Adrenal gland (tissue), 12 donors: Measurements from ENCODE around the gene UGDH. TPM values are rescaled to one million over a fixed set of nuclear protein-coding genes. Genes with fewer than 3 reads are reported as not detected.

ENCODE experiments used
- DNase-seq, 7 donors: peaks; one replicate each; pipeline ENCODE4 v3.0.0-alpha.2; 2019 to 2020
- H3K27ac ChIP-seq, 5 donors: fragments of 200-600 bp; sonication (generic) in 4 of 5; 1 replicate in 3 of 5; 2 replicates in 2 of 5; pipeline versions ENCODE4 v1.5.1 to v1.8.0; 2016 to 2020; ENCODE audit warnings: mild to moderate bottlenecking in 1 of 5
- H3K27me3 ChIP-seq: fragments of 200-600 bp; 2 replicates; pipeline ENCODE4 v1.8.0; 2021
- H3K36me3 ChIP-seq, 2 donors: fragments of 200-600 bp; replicated peaks in 1 of 2; 1 replicate in 1 of 2; 2 replicates in 1 of 2; pipeline versions ENCODE4 v1.5.1 to v1.8.0; 2018 to 2022
- H3K4me1 ChIP-seq, 2 donors: fragments of 200-600 bp; replicated peaks in 1 of 2; 1 replicate in 1 of 2; 2 replicates in 1 of 2; pipeline versions ENCODE4 v1.5.1 to v1.8.0; 2018 to 2021
- H3K4me3 ChIP-seq, 4 donors: fragments of 200-600 bp; sonication (generic) in 3 of 4; one replicate each; pipeline ENCODE4 v1.5.1; 2016 to 2018
- H3K9me3 ChIP-seq, 3 donors: fragments of 200-600 bp; sonication (generic) in 1 of 3; replicated peaks in 1 of 3; 1 replicate in 2 of 3; 2 replicates in 1 of 3; pipeline versions ENCODE4 v1.5.1 to v1.8.0; 2016 to 2021
- POLR2A ChIP-seq, 2 donors: fragments of 450-650 bp; IDR thresholded peaks; one replicate each; pipeline ENCODE4 v1.6.1; 2017; ENCODE audit warnings: antibody characterized with exemption in 2 of 2, mild to moderate bottlenecking in 2 of 2, moderate library complexity in 1 of 2
- WGBS, 4 donors: extraction: QIAGEN DNeasy Blood & Tissue Kit in 2 of 4; methylation state at CpG; one replicate each; pipeline versions ENCODE4 v1.1.5 to v1.1.7; 2013 to 2017; 5-methylcytosine and 5-hydroxymethylcytosine counted together
- intact Hi-C, 2 donors: fragments of 100-400 bp; cut with DNase I; formaldehyde crosslinking; loops; one replicate each; pipeline versions ENCODE4 v1.14.1 to v1.15.0; 2022 to 2023
- polyA plus RNA-seq, 3 donors: library from polyadenylated mRNA; stranded (reverse); fragments of 200-250 nt in 2 of 3; fragments of 350-450 nt in 1 of 3; fragmentation: Illumina TruSeq in 1 of 3; extraction: RNeasy Lipid Tissue Mini Kit (QIAGEN cat#74804) in 1 of 3; gene quantifications; one replicate each; pipeline ENCODE4 v1.2.3, GENCODE V29; 2013 to 2014
- total RNA-seq, 9 donors: library from RNA; depleted of rRNA in 4 of 9; stranded (reverse); fragments of >200 nt in 4 of 9; fragments of 120-200 nt in 1 of 9; fragmentation: NEBNext Ultra II Directional in 1 of 9; extraction: Animal tissue kit (Norgen Biotek cat#: 25700) in 1 of 9; gene quantifications; one replicate each; pipeline versions ENCODE4 v1.1.0 to v1.2.4, GENCODE V29; 2013 to 2023
- TF ChIP-seq, protein P1 (sequence below), 6 experiments: fragments of 450-650 bp in 4 of 6; fragments of 200-600 bp in 2 of 6; sonication (generic) in 1 of 6; IDR thresholded peaks; 1 replicate in 5 of 6; 2 replicates in 1 of 6; pipeline versions ENCODE4 v1.5.1 to v1.8.0; 2016 to 2021; ENCODE audit warnings: antibody characterized with exemption in 6 of 6, mild to moderate bottlenecking in 2 of 6, moderate library complexity in 1 of 6
- donor health status: healthy with polysubstance abuse.
- donor health status: Bipolar disorder and iron deficiency.
- donor health status: DM: yes; HTN: yes; CAD: no.
- donor health status: DM: no; HTN: no; CAD: no.
- donor health status: DM: no; HTN: no; CAD: no.
- donor health status: DM: yes; HTN: yes; CAD: no.

Gene UGDH
- total and polyA plus RNA-seq, 12 donors, result 10.6 to 93.3 (median 47.5) TPM

DNA sequence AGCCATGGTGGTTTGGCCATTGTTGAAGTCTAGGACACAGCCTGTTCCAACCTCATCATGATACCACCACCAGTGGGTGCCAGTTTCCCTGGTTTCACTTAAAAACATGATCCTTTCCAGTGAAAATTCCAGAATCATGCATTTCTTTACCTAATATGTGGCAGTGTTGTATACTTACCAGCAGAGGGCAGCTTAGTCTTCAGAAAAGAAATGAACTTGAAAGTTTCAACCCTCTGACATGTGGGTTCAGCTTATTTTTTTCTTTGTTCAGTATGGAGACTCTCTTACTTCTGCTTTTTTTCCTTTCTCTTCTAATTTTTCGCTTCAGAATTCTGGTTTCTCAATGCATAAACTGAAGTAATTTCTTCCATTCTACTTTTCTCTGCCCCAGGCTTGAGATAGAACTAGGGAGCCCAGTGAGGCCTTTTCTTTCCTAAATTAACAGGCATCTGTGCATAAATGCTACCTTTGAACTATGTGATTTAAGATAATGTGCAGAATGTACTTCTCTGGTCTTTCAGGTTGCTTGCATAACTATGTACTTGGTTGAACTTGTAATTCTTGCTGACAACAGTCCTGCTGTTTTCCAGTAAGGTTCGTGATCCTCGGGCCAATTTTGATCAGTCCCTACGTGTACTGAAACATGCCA is 57.7 kb downstream of the UGDH start:
- H3K4me1 ChIP-seq, result peaks cover 0 to 13% of the 10 kb centered on the region in 2 donors
- intact Hi-C loops, result loop anchor here in 1 of 2 donors (5.0 kb wide), 1 partner anchor 508 kb away; the partner anchor contains the start of gene PDS5A
- H3K9me3 ChIP-seq, result no peaks in the 10 kb centered on the region
- H3K27me3 ChIP-seq, result no peaks in the 10 kb centered on the region
- H3K27ac ChIP-seq, result peak overlapping the region in 3 of 5 donors; percentile 10 to 66 (median 58)
- 64 to 68% (median 65%) methylated on average over 4 of the region's 4 CpGs for WGBS, 4 donors
- DNase-seq, result peak; percentile 49 to 84 (median 69)
- H3K36me3 ChIP-seq, result peaks cover 0 to 10% of the 10 kb centered on the region in 2 donors
- no peak for TF ChIP-seq POLR2A (IDR thresholded peaks at IDR 0.05)
- TF ChIP-seq, protein P1, sequence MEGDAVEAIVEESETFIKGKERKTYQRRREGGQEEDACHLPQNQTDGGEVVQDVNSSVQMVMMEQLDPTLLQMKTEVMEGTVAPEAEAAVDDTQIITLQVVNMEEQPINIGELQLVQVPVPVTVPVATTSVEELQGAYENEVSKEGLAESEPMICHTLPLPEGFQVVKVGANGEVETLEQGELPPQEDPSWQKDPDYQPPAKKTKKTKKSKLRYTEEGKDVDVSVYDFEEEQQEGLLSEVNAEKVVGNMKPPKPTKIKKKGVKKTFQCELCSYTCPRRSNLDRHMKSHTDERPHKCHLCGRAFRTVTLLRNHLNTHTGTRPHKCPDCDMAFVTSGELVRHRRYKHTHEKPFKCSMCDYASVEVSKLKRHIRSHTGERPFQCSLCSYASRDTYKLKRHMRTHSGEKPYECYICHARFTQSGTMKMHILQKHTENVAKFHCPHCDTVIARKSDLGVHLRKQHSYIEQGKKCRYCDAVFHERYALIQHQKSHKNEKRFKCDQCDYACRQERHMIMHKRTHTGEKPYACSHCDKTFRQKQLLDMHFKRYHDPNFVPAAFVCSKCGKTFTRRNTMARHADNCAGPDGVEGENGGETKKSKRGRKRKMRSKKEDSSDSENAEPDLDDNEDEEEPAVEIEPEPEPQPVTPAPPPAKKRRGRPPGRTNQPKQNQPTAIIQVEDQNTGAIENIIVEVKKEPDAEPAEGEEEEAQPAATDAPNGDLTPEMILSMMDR (IDR thresholded peaks at IDR 0.05), result peak; percentile 86 to 98 (median 92)
- H3K4me3 ChIP-seq, result no peak overlapping the region

DNA sequence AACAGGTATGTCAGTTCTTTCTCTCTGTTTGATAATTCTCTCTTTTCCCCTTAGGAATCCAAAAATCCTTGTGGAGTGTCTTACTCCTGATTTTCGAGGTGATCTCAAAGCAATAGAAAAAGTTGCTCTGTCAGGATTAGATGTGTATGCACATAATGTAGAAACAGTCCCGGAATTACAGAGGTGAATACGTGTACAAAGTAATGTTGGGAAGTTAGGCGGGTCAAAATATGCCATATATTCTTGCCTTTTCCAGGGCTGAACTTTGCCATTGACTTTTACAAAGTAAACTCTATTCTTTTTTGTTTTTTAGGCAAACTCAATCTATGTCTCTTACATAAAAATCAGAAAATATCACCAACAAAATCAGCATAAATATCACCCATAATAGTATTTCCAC is 59.8 kb downstream of the UGDH start:
- no peak overlapping the region for H3K4me3 ChIP-seq
- no peaks in the 10 kb centered on the region for H3K9me3 ChIP-seq
- TF ChIP-seq POLR2A (IDR thresholded peaks at IDR 0.05), result no peak
- TF ChIP-seq, protein P1 (IDR thresholded peaks at IDR 0.05), result no peak
- intact Hi-C loops, result loop anchor here in 1 of 2 donors (5.0 kb wide), 1 partner anchor 510 kb away; the partner anchor contains the start of gene PDS5A
- H3K27me3 ChIP-seq, result no peaks in the 10 kb centered on the region
- H3K36me3 ChIP-seq, result peaks cover 0 to 23% of the 10 kb centered on the region in 2 donors
- WGBS, 4 donors, result 85 to 91% (median 89%) methylated on average over 4 of the region's 4 CpGs
- DNase-seq, result no peak
- no peak overlapping the region for H3K27ac ChIP-seq
- H3K4me1 ChIP-seq, result peaks cover 0 to 13% of the 10 kb centered on the region in 2 donors

DNA sequence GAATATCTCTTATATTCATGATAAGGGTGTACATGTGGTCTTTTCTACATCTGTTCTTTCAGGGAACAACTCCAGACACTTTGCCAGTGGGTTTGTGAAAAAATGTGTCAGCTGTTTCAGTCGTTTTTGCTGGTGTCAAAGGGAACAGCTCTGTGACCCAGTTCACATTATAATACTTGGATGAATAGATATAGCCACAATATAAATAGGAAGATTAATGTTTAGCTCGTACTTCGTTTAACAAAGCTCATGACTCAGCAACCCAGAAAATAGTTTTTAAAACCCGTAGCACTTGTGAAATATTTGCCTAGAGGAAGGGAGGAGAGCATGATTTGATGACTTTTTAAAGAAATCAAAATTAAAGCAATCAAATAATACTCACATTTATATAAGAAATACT is 60.5 kb downstream of the UGDH start:
- Histone ChIP-seq H3K36me3 (peaks cover 0 to 23% of the 10 kb centered on the region in 2 donors), H3K4me3 (no peak overlapping the region), H3K27ac (no peak overlapping the region), H3K4me1 (peaks cover 0 to 13% of the 10 kb centered on the region in 2 donors), H3K27me3 (no peaks in the 10 kb centered on the region), H3K9me3 (no peaks in the 10 kb centered on the region)
- no peak for DNase-seq
- TF ChIP-seq, protein P1 (IDR thresholded peaks at IDR 0.05), result no peak
- no peak for TF ChIP-seq POLR2A (IDR thresholded peaks at IDR 0.05)
- intact Hi-C loops, result loop anchor here in 1 of 2 donors (5.0 kb wide), 1 partner anchor 511 kb away; the partner anchor contains the start of gene PDS5A
- 41 to 58% (median 51%) methylated on average over 4 of the region's 4 CpGs for WGBS, 4 donors

DNA sequence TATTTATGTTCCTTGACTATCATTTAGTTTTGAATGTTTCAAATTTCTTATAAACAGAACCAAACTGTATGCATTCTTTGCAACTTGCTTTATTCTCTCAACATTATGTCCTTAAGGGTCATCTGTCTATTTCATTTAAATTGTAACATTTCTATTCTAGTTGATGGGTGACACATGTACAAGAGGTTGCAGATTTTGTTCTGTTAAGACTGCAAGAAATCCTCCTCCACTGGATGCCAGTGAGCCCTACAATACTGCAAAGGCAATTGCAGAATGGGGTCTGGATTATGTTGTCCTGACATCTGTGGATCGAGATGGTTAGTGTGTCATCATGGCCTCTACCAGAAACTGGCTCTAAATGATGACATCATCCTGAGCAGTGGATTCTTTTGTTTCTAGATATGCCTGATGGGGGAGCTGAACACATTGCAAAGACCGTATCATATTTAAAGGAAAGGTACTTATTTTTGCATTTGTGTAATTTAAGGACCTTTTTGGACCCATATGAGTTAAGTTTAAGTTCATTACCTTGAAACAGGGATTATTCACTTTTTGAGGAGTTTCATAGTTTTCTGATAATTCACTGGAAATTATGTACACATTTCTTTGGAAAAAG is 62.2 kb downstream of the UGDH start:
- Histone ChIP-seq H3K27ac (peak overlapping the region in 2 of 5 donors; percentile 21 to 39), H3K4me3 (no peak overlapping the region), H3K4me1 (peaks cover under 1 to 10% of the 10 kb centered on the region in 2 donors), H3K27me3 (no peaks in the 10 kb centered on the region), H3K9me3 (no peaks in the 10 kb centered on the region), H3K36me3 (peaks cover 0 to 23% of the 10 kb centered on the region in 2 donors)
- 26 to 40% (median 32%) methylated on average over 2 of the region's 2 CpGs for WGBS, 4 donors
- intact Hi-C loops, result loop anchor here in 1 of 2 donors (5.0 kb wide), 1 partner anchor 512 kb away; the partner anchor contains the start of gene PDS5A
- no peak for DNase-seq
- TF ChIP-seq, protein P1 (IDR thresholded peaks at IDR 0.05), result no peak
- no peak for TF ChIP-seq POLR2A (IDR thresholded peaks at IDR 0.05)
